DMS153 treated with DMSO at 0.1 percent for 48 hours (cell line): ENCODE data around the gene PON1.

ENCODE experiments used
- DNase-seq: peaks from one replicate; lab custom pipeline; 2025; ENCODE audit not compliant: unreplicated experiment; lab: John Stamatoyannopoulos, UW

Gene PON1

DNA sequence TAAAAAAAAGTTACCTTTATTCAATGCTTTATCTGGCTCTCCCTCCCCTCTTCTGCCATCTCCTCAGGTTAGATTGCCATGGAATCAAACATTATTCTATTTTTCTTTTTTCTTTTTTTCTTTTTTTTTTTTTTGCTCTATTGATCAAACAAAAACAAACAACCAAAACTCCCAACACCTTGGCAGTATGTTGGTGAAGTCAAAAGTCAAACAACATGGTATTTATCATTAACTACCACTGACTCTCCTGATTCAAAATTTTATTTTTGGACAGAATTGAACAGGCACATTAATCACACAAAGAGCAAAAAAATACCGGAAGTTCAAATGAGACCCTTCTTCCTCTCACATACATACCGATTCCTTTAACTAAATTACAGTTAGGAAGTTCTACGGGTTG is 6.4 kb downstream of the PON1 start:
- no peak for DNase-seq

- DNase-seq = no peak
Measured at GRCh38 chr7:95317546-95317945, 6.8 kb downstream of the PON1 start.

DNA sequence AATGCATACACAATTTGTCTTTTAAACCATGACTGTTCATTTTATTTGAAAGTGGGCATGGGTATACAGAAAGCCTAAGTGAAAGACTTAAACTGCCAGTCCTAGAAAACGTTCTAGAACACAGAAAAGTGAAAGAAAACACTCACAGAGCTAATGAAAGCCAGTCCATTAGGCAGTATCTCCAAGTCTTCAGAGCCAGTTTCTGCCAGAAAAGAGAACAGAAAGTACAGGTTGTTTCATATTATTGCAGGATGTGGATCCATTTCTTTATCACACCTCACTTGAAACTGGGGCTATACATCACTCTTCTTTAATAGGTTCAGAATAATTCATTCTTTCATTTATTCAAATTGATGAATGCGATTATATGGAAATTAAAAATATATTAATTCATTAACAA is 7.7 kb downstream of the PON1 start:
- DNase-seq = no peak

GRCh38 chr7:95312561-95312960 is 11.8 kb downstream of the PON1 start:
- no peak for DNase-seq

DNA sequence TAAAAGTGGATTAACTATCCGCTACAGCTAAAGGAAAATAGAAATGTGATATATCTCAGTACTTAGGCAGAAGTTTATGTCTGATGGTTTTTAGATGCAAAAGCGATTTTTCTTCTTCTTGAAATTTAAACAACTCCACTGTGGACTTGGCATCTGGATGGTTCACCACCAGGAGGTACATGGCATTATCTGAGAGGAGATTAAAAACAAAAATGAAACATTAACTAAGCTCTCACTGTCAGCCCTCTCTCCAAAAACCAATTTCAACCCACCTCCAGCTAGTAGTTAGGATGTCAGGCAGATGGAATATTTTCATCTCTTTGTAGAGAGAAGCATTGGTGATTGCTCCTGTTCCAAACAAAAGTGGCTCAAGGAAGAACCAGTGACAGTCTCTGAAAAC is 12.9 kb downstream of the PON1 start:
- no peak for DNase-seq

DNA sequence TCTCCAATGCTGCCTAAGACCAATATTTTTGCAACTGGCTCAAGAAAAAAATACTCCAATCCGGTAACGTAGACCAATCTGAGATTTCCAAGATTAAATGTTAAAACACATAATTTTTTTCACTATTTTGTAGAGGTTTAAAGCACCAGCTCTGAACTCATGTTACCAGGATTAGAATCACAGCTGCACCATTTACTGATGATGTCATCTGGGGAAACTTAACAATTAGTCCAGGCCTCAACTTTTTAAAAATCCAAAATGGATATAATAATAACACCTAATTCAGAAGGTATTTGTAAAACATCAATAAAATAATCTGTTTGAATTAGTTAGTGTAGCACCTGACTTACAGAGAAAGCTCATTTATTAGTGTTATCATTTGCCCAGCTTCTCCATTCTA is 14.4 kb downstream of the PON1 start:
- DNase-seq = no peak

- no peak for DNase-seq
Measured at GRCh38 chr7:95304990-95305389, 19.3 kb downstream of the PON1 start.

- no peak for DNase-seq
Measured at GRCh38 chr7:95303013-95303905, 21.1 kb downstream of the PON1 start.

GRCh38 chr7:95298091-95298490 is 26.2 kb downstream of the PON1 start:
- no peak for DNase-seq

GRCh38 chr7:95297041-95297440 is 27.3 kb downstream of the PON1 start:
- no peak for DNase-seq

- DNase-seq = no peak
Measured at GRCh38 chr7:95296456-95296855, 27.9 kb downstream of the PON1 start.

DNA sequence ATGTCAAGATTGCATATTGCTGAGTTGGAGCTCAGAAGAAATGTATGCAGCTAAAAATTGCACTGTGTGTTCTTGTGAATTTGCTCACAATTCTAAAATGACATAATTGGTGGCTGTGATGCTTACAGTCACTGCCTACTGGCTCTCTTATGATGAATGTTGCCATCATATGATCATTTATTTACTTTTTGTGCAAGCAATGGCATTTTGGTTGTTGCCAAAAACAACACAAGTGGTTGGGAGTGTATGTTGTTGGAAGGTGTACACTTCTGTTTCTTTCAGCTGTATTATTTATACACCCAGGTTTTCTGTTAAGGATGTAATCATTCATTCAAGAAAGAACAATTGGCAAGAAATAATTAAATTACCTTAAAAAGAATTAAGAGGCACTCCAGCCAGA is 28.9 kb downstream of the PON1 start:
- no peak for DNase-seq

DNA sequence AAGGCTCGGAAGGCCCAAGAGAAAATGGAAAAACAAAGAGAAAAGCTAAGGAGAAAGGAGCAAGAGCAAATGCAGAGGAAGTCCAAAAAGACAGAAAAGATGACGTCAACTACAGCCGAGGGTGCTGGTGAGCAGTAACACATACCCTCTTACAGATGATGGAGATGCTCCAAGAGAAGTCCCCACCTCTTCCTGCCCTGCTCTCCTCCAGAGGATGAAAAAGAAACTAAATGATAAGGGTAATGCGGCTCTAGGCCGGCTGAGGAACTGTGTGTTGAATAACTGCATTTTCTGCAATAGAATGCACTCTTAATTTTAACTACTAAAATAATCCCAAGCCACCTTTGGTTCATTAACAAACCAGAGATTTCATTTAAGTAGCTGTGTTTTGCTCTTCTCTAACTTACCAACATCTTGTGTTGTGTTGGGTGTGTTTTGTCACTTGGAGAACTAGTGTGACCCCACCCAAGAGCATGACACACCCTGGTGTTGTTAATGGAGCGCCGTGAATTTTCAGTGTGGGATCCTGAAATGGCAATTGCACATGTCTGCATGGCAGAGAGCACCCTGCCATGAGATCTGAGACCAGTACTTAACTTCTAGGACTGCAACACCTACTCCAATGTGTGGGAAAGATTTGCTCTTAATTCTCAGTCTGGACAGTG is 34.0 kb downstream of the PON1 start:
- DNase-seq = no peak

DNA sequence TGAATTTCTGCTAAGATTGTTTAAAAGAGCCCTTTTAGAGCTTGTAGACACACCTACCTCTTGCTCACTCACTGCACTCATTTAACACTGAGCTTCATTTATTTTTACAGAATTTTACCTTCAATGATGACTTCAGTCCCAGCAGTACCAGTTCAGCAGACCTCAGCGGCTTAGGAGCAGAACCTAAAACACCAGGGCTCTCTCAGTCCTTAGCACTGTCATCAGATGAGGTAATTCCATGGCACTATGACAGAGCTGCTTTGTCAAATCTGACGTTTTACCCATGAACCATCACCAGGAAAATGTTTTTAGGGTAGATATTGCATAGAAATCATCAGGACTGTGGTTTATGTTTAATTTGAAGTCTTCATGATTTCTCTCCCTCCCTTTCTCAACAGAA is 38.2 kb downstream of the PON1 start:
- DNase-seq = no peak

DNA sequence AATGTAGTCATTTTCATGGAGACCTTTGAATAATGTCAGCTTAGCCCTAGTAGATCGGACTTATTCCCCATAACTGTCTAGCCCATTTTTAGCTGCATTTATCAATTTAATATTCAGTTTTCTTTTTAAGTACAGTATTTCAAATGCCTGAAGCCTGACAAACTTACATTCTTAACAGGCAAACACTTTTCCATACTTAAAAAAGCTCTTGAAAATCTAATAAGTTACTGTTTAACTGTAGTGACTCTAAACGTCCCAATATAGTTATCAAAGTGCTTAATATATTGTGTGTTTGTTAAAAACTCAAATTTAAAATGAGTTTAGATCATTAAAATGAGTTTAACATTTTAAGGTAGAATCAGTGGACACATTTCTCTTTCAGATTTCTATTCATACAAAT is 44.9 kb downstream of the PON1 start:
- no peak for DNase-seq

GRCh38 chr7:95276114-95276513 is 48.2 kb downstream of the PON1 start:
- DNase-seq = no peak

GRCh38 chr7:95269640-95270039 is 54.7 kb downstream of the PON1 start:
- DNase-seq = no peak

DNA sequence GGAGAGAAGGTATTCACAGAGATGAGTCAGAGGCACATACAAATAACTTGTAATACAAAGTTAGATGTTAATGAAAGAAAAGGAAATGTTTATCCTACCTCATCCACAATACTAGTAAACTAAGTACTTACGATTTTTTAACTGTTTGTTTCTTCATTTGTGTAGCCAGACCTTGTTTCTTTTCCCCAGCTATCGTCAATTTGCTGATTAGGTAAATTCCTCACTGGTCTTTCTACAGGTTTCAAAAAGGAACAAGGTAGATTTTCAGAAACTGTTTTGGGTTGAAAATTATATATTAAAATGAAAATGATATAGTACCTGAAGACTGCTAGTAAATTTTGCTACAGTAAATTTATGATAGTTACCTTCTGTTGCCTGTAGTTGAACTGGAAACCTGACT is 56.6 kb downstream of the PON1 start:
- no peak for DNase-seq

DNA sequence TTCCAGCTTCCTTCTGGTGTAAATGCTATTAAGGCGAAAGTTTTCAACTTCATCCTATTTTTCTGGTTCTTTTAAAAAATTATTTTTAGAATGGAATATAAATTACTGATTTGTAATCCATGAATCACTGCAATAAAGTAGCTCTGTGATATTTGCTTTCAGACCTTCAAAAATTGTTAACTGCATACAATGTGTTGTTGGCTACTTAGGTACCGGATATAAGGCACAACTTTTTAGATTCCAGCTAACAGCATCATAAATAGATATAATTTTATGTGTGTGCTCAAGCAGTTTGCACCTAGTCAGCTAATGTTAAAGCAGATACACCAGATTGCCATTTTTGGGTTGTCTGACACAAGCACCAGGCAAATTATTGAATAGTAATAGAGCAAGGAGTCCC is 58.7 kb downstream of the PON1 start:
- no peak for DNase-seq

GRCh38 chr7:95264363-95264891 is 59.9 kb downstream of the PON1 start:
- DNase-seq = no peak

DNA sequence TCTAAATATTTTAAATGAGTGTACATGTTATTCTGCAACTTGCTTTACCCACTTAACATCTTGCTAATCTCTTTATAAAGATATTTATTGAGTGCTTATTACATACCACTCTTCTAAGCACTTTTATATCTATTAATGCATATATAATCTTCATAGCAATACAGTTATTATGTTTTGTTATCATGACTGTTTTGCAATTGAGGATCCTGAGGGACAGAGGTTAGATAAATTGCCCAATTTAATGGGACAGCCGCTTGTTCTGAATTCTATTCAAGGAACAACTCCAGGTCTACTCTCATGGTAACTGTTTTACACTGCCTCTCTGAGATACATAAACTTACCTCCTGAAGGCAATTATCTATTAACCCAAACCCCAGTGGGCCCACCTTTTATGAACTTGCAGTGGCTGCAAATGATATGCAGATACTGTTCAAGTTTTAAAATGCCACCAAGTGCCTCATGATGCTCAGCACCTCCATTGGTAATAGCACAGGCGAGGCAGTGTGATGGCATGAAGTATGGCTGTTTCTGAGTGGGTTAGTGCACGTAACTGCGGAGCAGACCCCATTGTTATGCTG is 60.5 kb downstream of the PON1 start:
- DNase-seq = no peak

DNA sequence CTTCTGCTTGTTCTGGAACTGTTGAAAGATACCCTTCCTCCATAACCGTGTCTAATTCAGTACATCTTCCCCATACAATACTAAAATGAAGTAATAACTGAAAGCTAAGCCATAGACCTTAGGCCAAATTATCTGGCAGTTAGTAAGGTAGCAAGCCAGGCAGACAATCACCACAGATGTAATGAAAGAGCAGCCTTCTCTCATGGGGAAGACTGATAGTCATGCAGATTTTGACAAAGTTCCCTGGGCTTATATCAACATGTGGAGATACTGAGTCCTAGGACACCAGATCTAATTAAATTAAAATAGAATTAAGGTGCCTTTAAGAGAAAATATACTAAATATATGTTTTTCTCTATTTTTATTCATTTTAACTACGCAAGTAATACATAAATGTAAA is 61.5 kb downstream of the PON1 start:
- DNase-seq = no peak
